HCT116 (cell line): ENCODE data around the gene ENOX1. TPM values are rescaled to one million over a fixed set of nuclear protein-coding genes. Genes with fewer than 3 reads are reported as not detected.

Source experiments
- ATAC-seq: fragments of 200-7000 bp; cut with Tn5 transposase; 2 replicates; pipeline ENCODE4 v1.9.1; 2020; ENCODE audit warnings: mild to moderate bottlenecking, moderate library complexity
- BruUV-seq: library from RNA; stranded (reverse); fragments of 400-500 nt; replicated peaks from 2 replicates; lab custom pipeline; 2021; lab: Mats Ljungman, UMichigan
- CTCF ChIA-PET: fragments of 300-600 bp; sonication (Branson Sonifier 250); formaldehyde crosslinking; loops from one replicate; lab custom pipeline; 2021; ENCODE audit warnings: antibody characterized with exemption; lab: Charles Lee
- POLR2A ChIA-PET: fragments of 300-600, 350-600 bp; sonication (Branson Sonifier 250); formaldehyde crosslinking; loops from one replicate; lab custom pipeline; 2021; ENCODE audit warnings: antibody characterized with exemption; lab: Charles Lee
- RAD21 ChIA-PET, 2 experiments: fragments of 300-600 bp; sonication (Branson Sonifier 250); formaldehyde crosslinking; loops; one replicate each; lab custom pipeline; 2023; ENCODE audit warnings: low total read pairs in 2 of 2; ENCODE audit not compliant: uncharacterized antibody in 2 of 2, unreplicated experiment in 2 of 2, low non-redundant PET in 1 of 2; lab: Charles Lee
- DNase-seq: peaks from one replicate; pipeline ENCODE4 v3.0.0-alpha.2; 2010; ENCODE audit warnings: low read depth, low spot score
- H2AFZ ChIP-seq: fragments of 200-600 bp; shearing (Covaris generic), sonication (generic); 2 replicates; pipeline ENCODE4 v1.6.1; 2017; ENCODE audit warnings: low read depth, mixed run types, mixed read lengths, antibody characterized with exemption, low read length; ENCODE audit not compliant: poor library complexity, severe bottlenecking
- H3K27ac ChIP-seq: 2 replicates; pipeline ENCODE4 v1.5.1; 2012; ENCODE audit warnings: low read depth, low read length
- H3K27me3 ChIP-seq: fragments of 200-600 bp; sonication (generic); 2 replicates; pipeline ENCODE4 v1.6.1; 2016; ENCODE audit warnings: mixed run types, low read length, mixed read lengths; ENCODE audit not compliant: insufficient read depth
- H3K36me3 ChIP-seq, 2 experiments: fragments of 200-500 bp in 1 of 2; fragments of 200-600 bp in 1 of 2; sonication (Bioruptor generic) in 1 of 2; sonication (generic) in 1 of 2; 2 replicates each; pipeline versions ENCODE4 v1.5.1 to v1.6.1; 2014 to 2016; ENCODE audit warnings: low read length in 2 of 2, inconsistent platforms in 1 of 2, mixed read lengths in 1 of 2, mixed run types in 1 of 2; ENCODE audit not compliant: insufficient read depth in 2 of 2, control insufficient read depth in 1 of 2
- H3K4me1 ChIP-seq, 2 experiments: fragments of 200-600 bp in 1 of 2; sonication (generic) in 1 of 2; 2 replicates each; pipeline versions ENCODE4 v1.5.1 to v1.6.1; 2012 to 2017; ENCODE audit warnings: low read length in 2 of 2, inconsistent platforms in 1 of 2, mild to moderate bottlenecking in 1 of 2, mixed read lengths in 1 of 2, mixed run types in 1 of 2, moderate library complexity in 1 of 2; ENCODE audit not compliant: insufficient read depth in 2 of 2, control insufficient read depth in 1 of 2
- H3K4me2 ChIP-seq: fragments of 200-600 bp; sonication (generic); 2 replicates; pipeline ENCODE4 v1.6.1; 2017; ENCODE audit warnings: mixed run types, low read length, mixed read lengths
- H3K4me3 ChIP-seq, 2 experiments: fragments of 200-600 bp in 1 of 2; sonication (generic) in 1 of 2; replicated peaks in 1 of 2; 2 replicates each; pipeline ENCODE4 v1.5.1; 2011 to 2016; ENCODE audit warnings: low read length in 2 of 2, control low read depth in 1 of 2, low read depth in 1 of 2, mild to moderate bottlenecking in 1 of 2, mixed read lengths in 1 of 2, mixed run types in 1 of 2
- H3K79me2 ChIP-seq: fragments of 200-600 bp; sonication (generic); 2 replicates; pipeline ENCODE4 v1.6.1; 2017; ENCODE audit warnings: mild to moderate bottlenecking, mixed run types, low read length, moderate library complexity, mixed read lengths; ENCODE audit not compliant: insufficient read depth
- H3K9ac ChIP-seq: fragments of 200-600 bp; sonication (generic); 2 replicates; pipeline ENCODE4 v1.6.1; 2016; ENCODE audit warnings: low read length, mixed read lengths
- H3K9me2 ChIP-seq: fragments of 200-600 bp; sonication (generic), shearing (Covaris generic); 2 replicates; pipeline ENCODE4 v1.6.1; 2017; ENCODE audit warnings: mixed run types, mild to moderate bottlenecking, moderate library complexity; ENCODE audit not compliant: insufficient read depth
- H3K9me3 ChIP-seq, 2 experiments: fragments of 200-500 bp in 1 of 2; fragments of 200-600 bp in 1 of 2; sonication (Bioruptor generic) in 1 of 2; sonication (generic) in 1 of 2; 2 replicates each; pipeline ENCODE4 v1.6.1; 2014 to 2017; ENCODE audit warnings: low read length in 2 of 2, mixed read lengths in 2 of 2, inconsistent platforms in 1 of 2, low read depth in 1 of 2, mild to moderate bottlenecking in 1 of 2, mixed run types in 1 of 2, moderate library complexity in 1 of 2; ENCODE audit not compliant: control insufficient read depth in 1 of 2, insufficient read depth in 1 of 2
- H4K20me1 ChIP-seq: fragments of 200-600 bp; sonication (generic), shearing (Covaris generic); 2 replicates; pipeline ENCODE4 v1.6.1; 2017; ENCODE audit warnings: mixed run types, mild to moderate bottlenecking, moderate library complexity; ENCODE audit not compliant: insufficient read depth
- CBX3 ChIP-seq: IDR thresholded peaks from 2 replicates; pipeline ENCODE4 v1.6.1; 2012; ENCODE audit warnings: low read depth
- EGR1 ChIP-seq: IDR thresholded peaks from 2 replicates; pipeline ENCODE4 v1.6.1; 2012; ENCODE audit warnings: low read depth
- ELF1 ChIP-seq: IDR thresholded peaks from 2 replicates; pipeline ENCODE4 v1.6.1; 2012; ENCODE audit warnings: low read depth, borderline replicate concordance
- POLR2AphosphoS5 ChIP-seq: IDR thresholded peaks from 2 replicates; pipeline ENCODE4 v1.6.1; 2011; ENCODE audit warnings: mild to moderate bottlenecking, low read depth, low read length, moderate library complexity
- RAD21 ChIP-seq: IDR thresholded peaks from 2 replicates; pipeline ENCODE4 v1.6.1; 2012; ENCODE audit warnings: low read depth, mild to moderate bottlenecking
- SIN3A ChIP-seq: IDR thresholded peaks from 2 replicates; pipeline ENCODE4 v1.6.1; 2012; ENCODE audit warnings: low read depth
- SP1 ChIP-seq: IDR thresholded peaks from 2 replicates; pipeline ENCODE4 v1.6.1; 2012; ENCODE audit warnings: low read depth
- ZFX ChIP-seq: fragments of 450-650 bp; IDR thresholded peaks from 2 replicates; pipeline ENCODE4 v1.6.1; 2017
- ZNF274 ChIP-seq: fragments of 200-500 bp; sonication (Bioruptor generic); IDR thresholded peaks from 2 replicates; pipeline ENCODE4 v1.6.1; 2014; ENCODE audit warnings: mild to moderate bottlenecking, low read depth, low read length, inconsistent platforms
- intact Hi-C: fragments of 100-400 bp; cut with micrococcal nuclease; formaldehyde crosslinking; loops from 2 replicates; pipeline ENCODE4 v1.10.0; 2022
- total RNA-seq: library from RNA; stranded (reverse); gene quantifications from one replicate; pipeline ENCODE4 v1.2.1, GENCODE V29; 2021; ENCODE audit not compliant: unreplicated experiment
- TF ChIP-seq, protein P1 (sequence below), 3 experiments: fragments of 200-600 bp in 1 of 3; sonication (generic) in 1 of 3; IDR thresholded peaks in 2 of 3; conservative IDR thresholded peaks in 1 of 3; 2 replicates each; pipeline ENCODE4 v1.5.1; 2012 to 2017; ENCODE audit warnings: low read depth in 2 of 3, low read length in 2 of 3, antibody characterized with exemption in 1 of 3, borderline replicate concordance in 1 of 3, control low read depth in 1 of 3, mild to moderate bottlenecking in 1 of 3, mixed read lengths in 1 of 3, mixed run types in 1 of 3, moderate library complexity in 1 of 3; ENCODE audit not compliant: insufficient read depth in 1 of 3
- TF ChIP-seq, protein P2 (sequence below): IDR thresholded peaks from 2 replicates; pipeline ENCODE4 v1.6.1; 2012
- TF ChIP-seq, protein P3 (sequence below): IDR thresholded peaks from 2 replicates; pipeline ENCODE4 v1.6.1; 2011; ENCODE audit warnings: mild to moderate bottlenecking, low read length, moderate library complexity; ENCODE audit not compliant: insufficient replicate concordance; ENCODE audit errors: extremely low read depth

The ENOX1 gene
- total RNA-seq, 1 experiment from 2014 or later = 4.5 TPM

DNA sequence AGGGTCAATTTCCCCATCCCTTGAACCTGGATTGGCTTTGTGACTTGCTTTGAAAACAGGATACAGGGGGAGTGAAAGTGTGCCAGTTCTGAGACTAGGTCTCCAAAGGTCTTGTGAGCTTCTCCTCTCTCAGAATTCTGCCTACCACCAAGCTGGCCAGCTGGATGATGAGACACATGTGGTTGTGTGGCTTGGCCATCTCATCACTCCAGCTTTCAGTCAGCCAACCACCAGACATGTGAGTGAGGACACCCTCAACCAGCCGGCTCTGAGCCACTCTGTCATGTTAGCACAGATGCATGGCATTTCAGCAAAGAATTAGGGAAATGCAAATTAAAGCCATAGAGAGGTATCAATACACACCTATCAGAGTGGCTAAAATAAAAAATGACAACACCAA is 29.5 kb downstream of the ENOX1 start:
- Histone ChIP-seq H3K27me3 (no peaks in the 10 kb centered on the region; the same call in 1 of the 2 replicates), H3K9me3 (no peaks in the 10 kb centered on the region), H3K9ac (no peak overlapping the region), H3K27ac (no peak overlapping the region), H3K4me1 (no peaks in the 10 kb centered on the region), H3K79me2 (no peaks in the 10 kb centered on the region), H4K20me1 (no peaks in the 10 kb centered on the region), H3K4me3 (no peak overlapping the region), H3K9me2 (no peaks in the 10 kb centered on the region), H2AFZ (no peak overlapping the region), H3K4me2 (no peak overlapping the region), H3K36me3 (no peaks in the 10 kb centered on the region)
- ChIA-PET POLR2A (no interaction called here), RAD21 (no interaction called here), CTCF (no interaction called here)
- DNase-seq = no peak
- no TSS peak for BruUV-seq
- TF ChIP-seq POLR2AphosphoS5 = no peak
- no peak for TF ChIP-seq SP1
- TF ChIP-seq, protein P1, sequence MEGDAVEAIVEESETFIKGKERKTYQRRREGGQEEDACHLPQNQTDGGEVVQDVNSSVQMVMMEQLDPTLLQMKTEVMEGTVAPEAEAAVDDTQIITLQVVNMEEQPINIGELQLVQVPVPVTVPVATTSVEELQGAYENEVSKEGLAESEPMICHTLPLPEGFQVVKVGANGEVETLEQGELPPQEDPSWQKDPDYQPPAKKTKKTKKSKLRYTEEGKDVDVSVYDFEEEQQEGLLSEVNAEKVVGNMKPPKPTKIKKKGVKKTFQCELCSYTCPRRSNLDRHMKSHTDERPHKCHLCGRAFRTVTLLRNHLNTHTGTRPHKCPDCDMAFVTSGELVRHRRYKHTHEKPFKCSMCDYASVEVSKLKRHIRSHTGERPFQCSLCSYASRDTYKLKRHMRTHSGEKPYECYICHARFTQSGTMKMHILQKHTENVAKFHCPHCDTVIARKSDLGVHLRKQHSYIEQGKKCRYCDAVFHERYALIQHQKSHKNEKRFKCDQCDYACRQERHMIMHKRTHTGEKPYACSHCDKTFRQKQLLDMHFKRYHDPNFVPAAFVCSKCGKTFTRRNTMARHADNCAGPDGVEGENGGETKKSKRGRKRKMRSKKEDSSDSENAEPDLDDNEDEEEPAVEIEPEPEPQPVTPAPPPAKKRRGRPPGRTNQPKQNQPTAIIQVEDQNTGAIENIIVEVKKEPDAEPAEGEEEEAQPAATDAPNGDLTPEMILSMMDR (IDR thresholded peaks at IDR 0.05 in 2 of 3, conservative IDR thresholded peaks at IDR 0.05 in 1 of 3; ENCODE audit: borderline replicate concordance in 1 of 3, insufficient read depth in 1 of 3, low read depth in 2 of 3, low read length in 2 of 3) = no peak
- no peak for TF ChIP-seq RAD21
- TF ChIP-seq, protein P2, sequence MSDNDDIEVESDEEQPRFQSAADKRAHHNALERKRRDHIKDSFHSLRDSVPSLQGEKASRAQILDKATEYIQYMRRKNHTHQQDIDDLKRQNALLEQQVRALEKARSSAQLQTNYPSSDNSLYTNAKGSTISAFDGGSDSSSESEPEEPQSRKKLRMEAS = no peak
- intact Hi-C loops = no loop called here
- ATAC-seq = no peak

DNA sequence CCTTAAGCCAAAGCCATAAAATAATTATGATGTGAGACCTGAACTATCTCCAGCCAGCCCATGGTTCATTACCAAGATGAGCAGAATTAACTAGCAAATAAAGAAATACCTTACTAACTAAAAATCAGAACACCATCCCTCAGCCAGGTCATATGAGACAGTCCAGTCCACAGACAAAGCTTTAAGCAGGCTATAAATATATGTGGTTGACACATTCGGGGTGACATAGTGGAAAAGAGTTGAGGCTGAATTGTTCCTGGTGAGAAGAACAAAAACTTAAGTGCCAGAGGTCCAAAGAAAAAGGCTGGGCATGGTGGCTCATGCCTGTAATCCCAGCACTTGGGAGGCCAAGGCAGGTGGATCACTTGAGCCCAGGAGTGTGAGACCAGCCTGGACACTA is 30.9 kb downstream of the ENOX1 start:
- DNase-seq (no peak), ATAC-seq (no peak)
- no peak overlapping the region for H3K4me2 ChIP-seq
- no peak overlapping the region for H3K9ac ChIP-seq
- no peak overlapping the region for H3K27ac ChIP-seq
- BruUV-seq = no TSS peak
- H3K79me2 ChIP-seq = no peaks in the 10 kb centered on the region
- H3K27me3 ChIP-seq = no peaks in the 10 kb centered on the region; the same call in 1 of the 2 replicates
- H3K9me2 ChIP-seq = no peaks in the 10 kb centered on the region
- no peaks in the 10 kb centered on the region for H3K9me3 ChIP-seq
- ChIA-PET POLR2A (no interaction called here), RAD21 (no interaction called here), CTCF (no interaction called here)
- H3K36me3 ChIP-seq = no peaks in the 10 kb centered on the region
- H3K4me3 ChIP-seq = no peak overlapping the region
- H4K20me1 ChIP-seq = no peaks in the 10 kb centered on the region
- no peak overlapping the region for H2AFZ ChIP-seq
- no peaks in the 10 kb centered on the region for H3K4me1 ChIP-seq
- intact Hi-C loops = no loop called here
- no peak for TF ChIP-seq ELF1
- TF ChIP-seq POLR2AphosphoS5 = no peak
- no peak for TF ChIP-seq EGR1
- TF ChIP-seq, protein P3, sequence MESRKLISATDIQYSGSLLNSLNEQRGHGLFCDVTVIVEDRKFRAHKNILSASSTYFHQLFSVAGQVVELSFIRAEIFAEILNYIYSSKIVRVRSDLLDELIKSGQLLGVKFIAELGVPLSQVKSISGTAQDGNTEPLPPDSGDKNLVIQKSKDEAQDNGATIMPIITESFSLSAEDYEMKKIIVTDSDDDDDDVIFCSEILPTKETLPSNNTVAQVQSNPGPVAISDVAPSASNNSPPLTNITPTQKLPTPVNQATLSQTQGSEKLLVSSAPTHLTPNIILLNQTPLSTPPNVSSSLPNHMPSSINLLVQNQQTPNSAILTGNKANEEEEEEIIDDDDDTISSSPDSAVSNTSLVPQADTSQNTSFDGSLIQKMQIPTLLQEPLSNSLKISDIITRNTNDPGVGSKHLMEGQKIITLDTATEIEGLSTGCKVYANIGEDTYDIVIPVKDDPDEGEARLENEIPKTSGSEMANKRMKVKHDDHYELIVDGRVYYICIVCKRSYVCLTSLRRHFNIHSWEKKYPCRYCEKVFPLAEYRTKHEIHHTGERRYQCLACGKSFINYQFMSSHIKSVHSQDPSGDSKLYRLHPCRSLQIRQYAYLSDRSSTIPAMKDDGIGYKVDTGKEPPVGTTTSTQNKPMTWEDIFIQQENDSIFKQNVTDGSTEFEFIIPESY = no peak
- no peak for TF ChIP-seq ZNF274
- TF ChIP-seq RAD21 = no peak
- TF ChIP-seq CBX3 = no peak
- TF ChIP-seq SIN3A = no peak
- TF ChIP-seq, protein P1 (IDR thresholded peaks at IDR 0.05 in 2 of 3, conservative IDR thresholded peaks at IDR 0.05 in 1 of 3; ENCODE audit: borderline replicate concordance in 1 of 3, insufficient read depth in 1 of 3, low read depth in 2 of 3, low read length in 2 of 3) = no peak
- no peak for TF ChIP-seq ZFX
